Prostate gland (tissue), 2 donors: ENCODE results near the gene RNF152.

Experiments used
- POLR2A ChIP-seq: fragments of 450-650 bp; IDR thresholded peaks from one replicate; pipeline ENCODE4 v1.6.1; 2016; ENCODE audit warnings: antibody characterized with exemption, mild to moderate bottlenecking
- POLR2AphosphoS5 ChIP-seq: sonication (generic); formaldehyde crosslinking; IDR thresholded peaks from one replicate; pipeline ENCODE4 v1.6.1; 2017; ENCODE audit warnings: antibody characterized with exemption
- TF ChIP-seq, protein P1 (sequence below), 4 experiments: fragments of 200-600 bp in 2 of 4; fragments of 450-650 bp in 2 of 4; sonication (generic) in 2 of 4; IDR thresholded peaks; 1 replicate in 3 of 4; 2 replicates in 1 of 4; pipeline ENCODE4 v1.5.1; 2016 to 2019; ENCODE audit warnings: antibody characterized with exemption in 4 of 4, mild to moderate bottlenecking in 2 of 4, moderate library complexity in 2 of 4

DNA sequence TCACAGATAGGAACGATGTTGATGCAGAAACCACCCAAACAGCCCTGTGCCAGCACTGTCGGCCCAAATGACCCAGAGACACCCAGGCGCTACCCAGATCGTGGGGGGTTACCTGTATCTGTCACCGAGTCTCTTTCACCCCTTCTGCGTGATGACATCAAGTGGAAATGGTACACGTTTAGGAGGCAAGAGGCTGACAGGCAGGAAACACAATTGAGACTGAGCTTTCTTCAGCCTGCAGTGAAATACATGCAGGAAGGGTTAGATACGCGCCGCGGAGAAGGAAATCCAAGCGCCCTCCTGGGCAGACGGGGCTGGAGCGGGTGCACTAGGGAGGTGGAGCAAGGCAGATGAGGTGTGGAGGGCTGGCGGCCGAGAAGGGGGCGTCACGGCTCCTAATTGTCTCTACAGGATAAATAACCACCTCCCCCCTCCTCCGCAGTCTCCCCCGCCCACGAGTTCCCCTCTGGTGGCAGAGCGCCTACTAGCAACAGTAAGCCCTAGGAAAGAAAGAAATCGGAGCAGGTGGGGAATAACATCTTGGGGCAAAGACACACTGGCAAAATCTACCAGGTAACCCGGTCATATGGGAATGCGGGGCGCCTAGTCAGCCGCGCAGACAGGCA, at the start of gene RNF152:
- TF ChIP-seq, protein P1, sequence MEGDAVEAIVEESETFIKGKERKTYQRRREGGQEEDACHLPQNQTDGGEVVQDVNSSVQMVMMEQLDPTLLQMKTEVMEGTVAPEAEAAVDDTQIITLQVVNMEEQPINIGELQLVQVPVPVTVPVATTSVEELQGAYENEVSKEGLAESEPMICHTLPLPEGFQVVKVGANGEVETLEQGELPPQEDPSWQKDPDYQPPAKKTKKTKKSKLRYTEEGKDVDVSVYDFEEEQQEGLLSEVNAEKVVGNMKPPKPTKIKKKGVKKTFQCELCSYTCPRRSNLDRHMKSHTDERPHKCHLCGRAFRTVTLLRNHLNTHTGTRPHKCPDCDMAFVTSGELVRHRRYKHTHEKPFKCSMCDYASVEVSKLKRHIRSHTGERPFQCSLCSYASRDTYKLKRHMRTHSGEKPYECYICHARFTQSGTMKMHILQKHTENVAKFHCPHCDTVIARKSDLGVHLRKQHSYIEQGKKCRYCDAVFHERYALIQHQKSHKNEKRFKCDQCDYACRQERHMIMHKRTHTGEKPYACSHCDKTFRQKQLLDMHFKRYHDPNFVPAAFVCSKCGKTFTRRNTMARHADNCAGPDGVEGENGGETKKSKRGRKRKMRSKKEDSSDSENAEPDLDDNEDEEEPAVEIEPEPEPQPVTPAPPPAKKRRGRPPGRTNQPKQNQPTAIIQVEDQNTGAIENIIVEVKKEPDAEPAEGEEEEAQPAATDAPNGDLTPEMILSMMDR (IDR thresholded peaks at IDR 0.05): no peak
- TF ChIP-seq POLR2A: no peak
- no peak for TF ChIP-seq POLR2AphosphoS5
